GM06990 (cell line): ENCODE data around the gene SLC11A1.

ENCODE experiments used
- DNase-seq: peaks from one replicate; pipeline ENCODE4 v3.0.0-alpha.2; 2011; ENCODE audit not compliant: insufficient read length; ENCODE audit errors: extremely low read depth
- H3K27me3 ChIP-seq: replicated peaks from 2 replicates; pipeline ENCODE4 v1.6.0; 2011; ENCODE audit warnings: low read length; ENCODE audit not compliant: control insufficient read depth, insufficient read depth
- H3K36me3 ChIP-seq: 2 replicates; pipeline ENCODE4 v1.5.1; 2011; ENCODE audit warnings: low read length; ENCODE audit not compliant: control insufficient read depth, insufficient read depth
- H3K4me3 ChIP-seq: replicated peaks from 2 replicates; pipeline ENCODE4 v1.5.1; 2011; ENCODE audit warnings: low read depth, mild to moderate bottlenecking, control low read depth, low read length
- TF ChIP-seq, protein P1 (sequence below): IDR thresholded peaks from 2 replicates; pipeline ENCODE4 v1.5.1; 2011; ENCODE audit warnings: low read length, control low read depth, mild to moderate bottlenecking, inconsistent platforms; ENCODE audit not compliant: insufficient read depth, poor library complexity, severe bottlenecking

The SLC11A1 gene

DNA sequence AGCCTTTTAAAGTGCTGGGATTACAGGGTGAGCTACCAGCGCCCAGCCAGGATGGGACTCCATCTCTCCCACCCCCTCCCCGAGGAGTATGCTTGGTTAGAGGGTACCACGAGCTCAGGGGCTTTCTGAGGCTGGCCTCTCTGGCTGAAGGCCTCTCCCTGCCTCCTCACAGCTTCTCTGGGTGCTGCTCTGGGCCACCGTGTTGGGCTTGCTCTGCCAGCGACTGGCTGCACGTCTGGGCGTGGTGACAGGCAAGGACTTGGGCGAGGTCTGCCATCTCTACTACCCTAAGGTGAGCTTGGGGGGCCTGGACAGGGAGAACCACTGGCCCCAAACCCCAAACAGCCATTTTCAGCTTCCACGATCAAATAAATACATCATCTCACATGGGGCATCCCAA is 2.9 kb downstream of the SLC11A1 start:
- TF ChIP-seq, protein P1, sequence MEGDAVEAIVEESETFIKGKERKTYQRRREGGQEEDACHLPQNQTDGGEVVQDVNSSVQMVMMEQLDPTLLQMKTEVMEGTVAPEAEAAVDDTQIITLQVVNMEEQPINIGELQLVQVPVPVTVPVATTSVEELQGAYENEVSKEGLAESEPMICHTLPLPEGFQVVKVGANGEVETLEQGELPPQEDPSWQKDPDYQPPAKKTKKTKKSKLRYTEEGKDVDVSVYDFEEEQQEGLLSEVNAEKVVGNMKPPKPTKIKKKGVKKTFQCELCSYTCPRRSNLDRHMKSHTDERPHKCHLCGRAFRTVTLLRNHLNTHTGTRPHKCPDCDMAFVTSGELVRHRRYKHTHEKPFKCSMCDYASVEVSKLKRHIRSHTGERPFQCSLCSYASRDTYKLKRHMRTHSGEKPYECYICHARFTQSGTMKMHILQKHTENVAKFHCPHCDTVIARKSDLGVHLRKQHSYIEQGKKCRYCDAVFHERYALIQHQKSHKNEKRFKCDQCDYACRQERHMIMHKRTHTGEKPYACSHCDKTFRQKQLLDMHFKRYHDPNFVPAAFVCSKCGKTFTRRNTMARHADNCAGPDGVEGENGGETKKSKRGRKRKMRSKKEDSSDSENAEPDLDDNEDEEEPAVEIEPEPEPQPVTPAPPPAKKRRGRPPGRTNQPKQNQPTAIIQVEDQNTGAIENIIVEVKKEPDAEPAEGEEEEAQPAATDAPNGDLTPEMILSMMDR, result no peak
- Histone ChIP-seq H3K4me3 (no peak overlapping the region), H3K27me3 (no peaks in the 10 kb centered on the region), H3K36me3 (no peaks in the 10 kb centered on the region)
- no peak for DNase-seq

DNA sequence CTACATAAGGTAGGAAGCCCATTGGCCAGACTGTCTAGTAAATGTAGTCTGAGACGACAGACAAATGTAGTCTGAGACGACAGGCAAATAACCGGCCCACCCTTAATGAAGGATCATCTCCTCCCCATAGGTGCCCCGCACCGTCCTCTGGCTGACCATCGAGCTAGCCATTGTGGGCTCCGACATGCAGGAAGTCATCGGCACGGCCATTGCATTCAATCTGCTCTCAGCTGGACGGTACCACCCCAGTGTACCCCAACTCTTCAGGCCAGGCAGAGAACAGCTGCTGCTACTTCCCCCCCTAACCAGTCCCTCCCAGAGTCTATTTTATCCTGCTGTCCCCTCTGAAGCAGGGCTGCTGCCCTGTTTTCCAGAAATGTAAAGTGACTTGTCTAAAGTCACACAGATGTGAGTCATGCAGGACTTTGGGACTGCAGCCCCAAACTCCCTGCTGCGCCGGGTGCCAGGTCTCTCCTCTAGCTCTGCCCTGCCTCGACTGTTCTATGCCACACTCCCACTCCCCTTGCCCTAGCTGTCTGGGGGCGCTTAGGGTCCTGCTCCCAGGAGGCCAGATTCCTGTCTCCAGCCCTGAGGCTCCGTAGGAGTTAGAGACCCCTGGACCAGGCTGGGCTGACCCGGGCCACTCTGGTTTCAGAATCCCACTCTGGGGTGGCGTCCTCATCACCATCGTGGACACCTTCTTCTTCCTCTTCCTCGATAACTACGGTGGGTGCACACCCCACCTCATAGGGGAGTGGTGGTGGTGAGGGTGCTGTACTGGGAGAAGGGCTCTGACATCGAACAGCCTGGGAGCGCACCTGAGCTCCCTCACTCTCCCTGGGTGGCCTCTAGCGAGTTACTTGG is 4.7 kb downstream of the SLC11A1 start:
- TF ChIP-seq, protein P1, result no peak
- Histone ChIP-seq H3K27me3 (no peaks in the 10 kb centered on the region), H3K4me3 (no peak overlapping the region), H3K36me3 (no peaks in the 10 kb centered on the region)
- DNase-seq, result no peak

DNA sequence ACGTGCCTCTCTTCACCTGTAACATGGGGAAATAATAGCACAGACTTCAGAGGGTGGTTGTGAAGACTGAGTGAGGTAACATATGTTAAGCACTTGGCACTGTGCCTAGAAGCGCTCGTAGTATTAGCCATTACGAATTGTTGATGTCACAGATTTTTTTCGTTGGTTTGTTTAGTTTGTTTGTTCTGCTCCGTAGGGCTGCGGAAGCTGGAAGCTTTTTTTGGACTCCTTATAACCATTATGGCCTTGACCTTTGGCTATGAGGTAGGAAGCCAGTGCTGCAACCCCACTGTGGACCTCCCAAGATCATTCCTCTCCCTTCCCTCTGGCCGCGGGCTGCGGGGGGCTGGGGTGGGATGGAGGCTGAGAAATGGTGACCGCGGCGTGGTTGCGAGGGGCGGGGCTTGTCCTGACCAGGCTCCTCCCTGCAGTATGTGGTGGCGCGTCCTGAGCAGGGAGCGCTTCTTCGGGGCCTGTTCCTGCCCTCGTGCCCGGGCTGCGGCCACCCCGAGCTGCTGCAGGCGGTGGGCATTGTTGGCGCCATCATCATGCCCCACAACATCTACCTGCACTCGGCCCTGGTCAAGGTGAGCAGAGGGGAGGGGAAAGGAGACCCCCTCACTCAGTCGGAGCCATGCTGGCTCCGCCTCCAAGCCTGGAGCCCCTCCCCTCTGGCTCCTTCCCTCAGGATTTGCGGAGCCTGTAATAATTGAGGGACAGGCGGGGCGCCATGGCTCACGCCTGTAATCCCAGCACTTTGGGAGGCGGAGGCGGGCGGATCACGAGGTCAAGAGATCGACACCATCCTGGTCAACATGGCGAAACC is 5.5 kb downstream of the SLC11A1 start:
- Histone ChIP-seq H3K4me3 (peak overlapping the region; percentile 3; the same call in 1 of the 2 replicates), H3K27me3 (no peaks in the 10 kb centered on the region), H3K36me3 (no peaks in the 10 kb centered on the region)
- TF ChIP-seq, protein P1, result no peak
- DNase-seq, result no peak

DNA sequence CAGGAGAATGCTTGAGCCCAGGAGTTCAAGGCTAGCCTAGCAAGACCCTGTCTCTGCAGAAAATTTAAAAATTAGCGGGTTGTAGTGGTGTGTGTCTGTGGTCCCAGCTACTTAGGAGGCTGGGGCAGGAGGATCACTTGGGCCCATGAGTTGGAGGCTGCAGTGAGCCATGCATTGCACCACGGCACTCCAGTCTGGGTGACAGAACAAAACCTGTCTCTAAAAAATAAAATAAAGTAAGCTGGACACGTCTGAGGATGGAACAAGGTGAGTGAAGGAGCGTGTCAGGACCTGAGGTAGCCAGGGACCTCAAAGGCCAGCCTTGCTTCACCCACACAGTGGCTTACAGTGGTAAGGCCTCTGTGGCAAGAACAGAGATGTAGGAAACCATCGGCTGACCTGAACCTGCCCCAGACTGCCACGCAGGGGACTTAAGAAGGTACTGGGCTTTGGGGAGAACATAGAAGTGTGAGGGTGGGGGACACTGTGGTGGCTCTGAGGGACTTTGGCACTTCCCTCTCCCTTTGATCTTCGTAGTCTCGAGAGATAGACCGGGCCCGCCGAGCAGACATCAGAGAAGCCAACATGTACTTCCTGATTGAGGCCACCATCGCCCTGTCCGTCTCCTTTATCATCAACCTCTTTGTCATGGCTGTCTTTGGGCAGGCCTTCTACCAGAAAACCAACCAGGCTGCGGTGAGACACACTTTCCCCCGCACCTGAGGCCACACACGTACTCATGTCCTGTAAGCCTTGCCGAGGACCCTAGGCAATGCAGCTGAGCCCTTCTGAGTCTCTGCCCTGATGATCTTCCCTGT is 7.5 kb downstream of the SLC11A1 start:
- Histone ChIP-seq H3K36me3 (no peaks in the 10 kb centered on the region), H3K4me3 (no peak overlapping the region), H3K27me3 (no peaks in the 10 kb centered on the region)
- TF ChIP-seq, protein P1, result no peak
- DNase-seq, result no peak

DNA sequence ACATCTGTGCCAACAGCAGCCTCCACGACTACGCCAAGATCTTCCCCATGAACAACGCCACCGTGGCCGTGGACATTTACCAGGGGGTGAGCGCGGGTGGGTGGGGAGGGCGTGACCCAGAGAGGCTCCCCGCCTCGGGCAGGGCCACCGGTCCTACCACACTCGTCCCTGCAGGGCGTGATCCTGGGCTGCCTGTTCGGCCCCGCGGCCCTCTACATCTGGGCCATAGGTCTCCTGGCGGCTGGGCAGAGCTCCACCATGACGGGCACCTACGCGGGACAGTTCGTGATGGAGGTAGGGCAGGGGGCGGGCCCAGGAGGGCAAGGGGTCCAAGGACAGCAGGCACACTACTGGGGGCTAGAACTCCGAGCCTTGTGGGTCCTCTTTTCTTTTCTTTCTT is 9.1 kb downstream of the SLC11A1 start:
- Histone ChIP-seq H3K36me3 (no peaks in the 10 kb centered on the region), H3K4me3 (no peak overlapping the region), H3K27me3 (no peaks in the 10 kb centered on the region)
- no peak for DNase-seq
- TF ChIP-seq, protein P1, result no peak
